HepG2 (cell line): Measurements from ENCODE around the gene SERPINB10. TPM values are rescaled to one million over a fixed set of nuclear protein-coding genes. Genes with fewer than 3 reads are reported as not detected.
A peak's percentile ranks its signal among the peaks of the same experiment; 100 is the strongest.

Experiments
- ATM ChIP-seq: fragments of 450-650 bp; IDR thresholded peaks from 2 replicates; pipeline ENCODE4 v1.7.1; 2017; ENCODE audit warnings: mild to moderate bottlenecking, borderline replicate concordance
- CEBPB ChIP-seq: IDR thresholded peaks from 2 replicates; pipeline ENCODE4 v1.6.1; 2011; ENCODE audit warnings: low read depth, low read length, improper control_type of control experiment, borderline replicate concordance
- CREBL2 ChIP-seq: sonication (generic); formaldehyde crosslinking; IDR thresholded peaks from 2 replicates; pipeline ENCODE4 v1.8.1; 2023; ENCODE audit warnings: missing genetic modification reagents, mild to moderate bottlenecking, borderline replicate concordance
- DDIT3 ChIP-seq: sonication (generic); formaldehyde crosslinking; IDR thresholded peaks from 2 replicates; pipeline ENCODE4 v1.4.0; 2020; ENCODE audit warnings: mild to moderate bottlenecking, missing genetic modification reagents
- DNMT3B ChIP-seq: conservative IDR thresholded peaks from 2 replicates; pipeline ENCODE4 v1.6.1; 2016; ENCODE audit warnings: missing biosample characterization, control low read depth
- IKZF5 ChIP-seq: IDR thresholded peaks from 2 replicates; pipeline ENCODE4 v1.6.1; 2018; ENCODE audit warnings: missing genetic modification reagents, mild to moderate bottlenecking, missing compliant biosample characterization
- KAT8 ChIP-seq: IDR thresholded peaks from 2 replicates; pipeline ENCODE4 v1.6.1; 2016; ENCODE audit warnings: missing genetic modification reagents, missing compliant biosample characterization
- KMT2A ChIP-seq: sonication (generic); formaldehyde crosslinking; IDR thresholded peaks from 2 replicates; pipeline ENCODE4 v1.4.0; 2020; ENCODE audit warnings: missing genetic modification reagents
- MAX ChIP-seq: IDR thresholded peaks from 2 replicates; pipeline ENCODE4 v1.6.1; 2012; ENCODE audit warnings: inconsistent platforms
- NFKB2 ChIP-seq: sonication (generic); formaldehyde crosslinking; IDR thresholded peaks from 2 replicates; pipeline ENCODE4 v1.4.0; 2020; ENCODE audit warnings: missing genetic modification reagents, borderline replicate concordance
- NR1H2 ChIP-seq: sonication (generic); formaldehyde crosslinking; IDR thresholded peaks from 2 replicates; pipeline ENCODE4 v1.8.1; 2022; ENCODE audit warnings: low read depth, missing genetic modification reagents, borderline replicate concordance
- PITX1 ChIP-seq: sonication (generic); formaldehyde crosslinking; IDR thresholded peaks from 2 replicates; pipeline ENCODE4 v1.5.1; 2020; ENCODE audit warnings: mild to moderate bottlenecking, missing genetic modification reagents
- PLRG1 ChIP-seq: fragments of 450-650 bp; conservative IDR thresholded peaks from 2 replicates; pipeline ENCODE4 v1.6.1; 2016
- RELA ChIP-seq: sonication (generic); formaldehyde crosslinking; IDR thresholded peaks from 2 replicates; pipeline ENCODE4 v1.4.0; 2020; ENCODE audit warnings: missing genetic modification reagents
- REST ChIP-seq, 2 experiments: IDR thresholded peaks; 2 replicates each; pipeline ENCODE4 v1.6.1; 2011 to 2012; ENCODE audit warnings: low read length in 2 of 2, borderline replicate concordance in 1 of 2, low read depth in 1 of 2, mild to moderate bottlenecking in 1 of 2, moderate library complexity in 1 of 2
- SCMH1 ChIP-seq: sonication (generic); formaldehyde crosslinking; IDR thresholded peaks from 2 replicates; pipeline ENCODE4 v1.9.0; 2021; ENCODE audit warnings: missing genetic modification reagents, mild to moderate bottlenecking, borderline replicate concordance
- TARDBP ChIP-seq: sonication (generic); formaldehyde crosslinking; IDR thresholded peaks from 2 replicates; pipeline ENCODE4 v1.8.0; 2022; ENCODE audit warnings: mild to moderate bottlenecking, missing genetic modification reagents
- XBP1 ChIP-seq: sonication (generic); formaldehyde crosslinking; IDR thresholded peaks from 2 replicates; pipeline ENCODE4 v1.5.0; 2020; ENCODE audit warnings: missing genetic modification reagents
- ZNF329 ChIP-seq: sonication (generic); formaldehyde crosslinking; IDR thresholded peaks from 2 replicates; pipeline ENCODE4 v1.9.0; 2021; ENCODE audit warnings: low read depth, mild to moderate bottlenecking, missing genetic modification reagents
- ZNF543 ChIP-seq: sonication (generic); formaldehyde crosslinking; IDR thresholded peaks from 2 replicates; pipeline ENCODE4 v1.4.0; 2020; ENCODE audit warnings: mild to moderate bottlenecking, missing genetic modification reagents
- ZNF546 ChIP-seq: sonication (generic); formaldehyde crosslinking; conservative IDR thresholded peaks from 2 replicates; pipeline ENCODE4 v1.8.1; 2023; ENCODE audit warnings: mild to moderate bottlenecking, missing genetic modification reagents
- ZNF619 ChIP-seq: sonication (generic); formaldehyde crosslinking; IDR thresholded peaks from 2 replicates; pipeline ENCODE4 v1.4.0; 2020; ENCODE audit warnings: mild to moderate bottlenecking, missing genetic modification reagents
- ZNF660 ChIP-seq: sonication (generic); formaldehyde crosslinking; IDR thresholded peaks from 2 replicates; pipeline ENCODE4 v1.5.1; 2020; ENCODE audit warnings: mild to moderate bottlenecking, low read depth, missing genetic modification reagents, borderline replicate concordance
- ZNF772 ChIP-seq: sonication (generic); formaldehyde crosslinking; IDR thresholded peaks from 2 replicates; pipeline ENCODE4 v1.5.0; 2020; ENCODE audit warnings: mild to moderate bottlenecking, missing genetic modification reagents
- ZNF776 ChIP-seq: sonication (generic); formaldehyde crosslinking; IDR thresholded peaks from 2 replicates; pipeline ENCODE4 v1.4.0; 2020; ENCODE audit warnings: mild to moderate bottlenecking, missing genetic modification reagents
- ZNF878 ChIP-seq: sonication (generic); formaldehyde crosslinking; IDR thresholded peaks from 2 replicates; pipeline ENCODE4 v1.8.1; 2023; ENCODE audit warnings: mild to moderate bottlenecking, missing genetic modification reagents, moderate library complexity
- ZNF879 ChIP-seq: sonication (generic); formaldehyde crosslinking; IDR thresholded peaks from 2 replicates; pipeline ENCODE4 v1.8.1; 2023; ENCODE audit warnings: missing genetic modification reagents
- polyA plus RNA-seq, 8 experiments: library from polyadenylated mRNA; depleted of rRNA in 3 of 8; stranded (reverse) in 7 of 8; unstranded in 1 of 8; fragments of >200 nt; fragmentation: Illumina TruSeq in 4 of 8; extraction: Trizol in 4 of 8; gene quantifications; 2 replicates each; pipeline versions ENCODE4 v1.2.1 to v1.2.3, GENCODE V29; 2011 to 2016; ENCODE audit warnings: low read depth in 4 of 8, missing spikeins in 1 of 8, mixed read lengths in 1 of 8; ENCODE audit not compliant: insufficient read depth in 1 of 8
- total RNA-seq, 5 experiments: library from RNA; depleted of rRNA; stranded (reverse); fragments of >200 nt; fragmentation: Illumina TruSeq; extraction: Trizol; gene quantifications; 2 replicates each; pipeline ENCODE4 v1.2.3, GENCODE V29; 2016; ENCODE audit warnings: low read depth in 1 of 5

The SERPINB10 gene
- total and polyA plus RNA-seq, 2 of the 13 experiments (the other 11 are each of a cell fraction or from before 2014, with no cell fraction given), result not detected

- TF ChIP-seq REST (IDR thresholded peaks at IDR 0.05; ENCODE audit: borderline replicate concordance in 1 of 2, low read depth in 1 of 2, low read length in 2 of 2) (no peak), NFKB2 (CRISPR knock-in tag) (peak; percentile 25; the same call in 1 of the 2 replicates), ZNF660 (CRISPR knock-in tag) (no peak), ZNF619 (no peak), XBP1 (no peak), ZNF878 (no peak), ZNF543 (CRISPR knock-in tag) (no peak), ZNF772 (CRISPR knock-in tag) (no peak), ZNF879 (CRISPR knock-in tag) (no peak), ZNF546 (CRISPR knock-in tag) (no peak), MAX (peak; percentile 24; the same call in 1 of the 2 replicates), SCMH1 (CRISPR knock-in tag) (no peak), KMT2A (CRISPR knock-in tag) (no peak), KAT8 (CRISPR knock-in tag) (no peak), RELA (no peak), NR1H2 (CRISPR knock-in tag) (no peak), CREBL2 (CRISPR knock-in tag) (no peak), DNMT3B (CRISPR knock-in tag) (no peak), CEBPB (no peak), ZNF329 (CRISPR knock-in tag) (no peak), DDIT3 (CRISPR knock-in tag) (no peak), PLRG1 (no peak), TARDBP (CRISPR knock-in tag) (0 out of 2 replicates have a peak, but pooled peaks have one; percentile 23), ATM (no peak), IKZF5 (CRISPR knock-in tag) (peak; percentile 37; the same call in 1 of the 2 replicates), ZNF776 (CRISPR knock-in tag) (no peak), PITX1 (no peak)
Observed at GRCh38 chr18:63936156-63936931, 28.6 kb downstream of the SERPINB10 start (continued).
